ENCODE data around the gene WDR93. TPM values are rescaled to one million over a fixed set of nuclear protein-coding genes. Genes with fewer than 3 reads are reported as not detected.

WDR93 gene
- total RNA-seq, 1 experiment from 2014 or later = not detected

DNA sequence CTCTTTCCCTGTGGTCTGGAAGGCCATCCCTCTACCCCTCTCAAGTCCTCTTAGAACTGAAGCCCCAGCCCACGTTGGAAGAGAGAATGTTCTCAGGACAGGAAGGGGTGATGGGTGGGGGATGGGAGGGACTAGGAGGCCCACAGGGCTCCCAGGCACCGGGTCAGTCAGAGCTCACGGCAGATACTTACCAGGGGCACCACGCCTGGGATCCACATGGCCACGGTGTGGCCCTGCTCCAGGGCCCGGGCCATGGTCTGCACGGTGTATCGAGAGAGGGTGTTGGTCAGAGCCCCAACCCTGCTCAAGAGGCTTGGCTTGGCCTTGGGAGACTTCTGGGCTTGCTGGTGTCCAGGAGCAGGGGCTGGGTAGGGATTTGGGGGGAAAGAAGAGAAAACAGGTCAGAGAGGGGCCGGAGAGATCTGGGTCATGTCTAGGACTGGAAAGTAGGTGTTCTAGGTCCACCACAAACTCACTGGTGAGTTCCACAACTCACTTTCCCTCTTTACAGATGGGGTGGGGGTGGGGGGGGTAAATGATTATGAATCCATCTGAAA lies 21.2 kb upstream of the WDR93 start:
- TF ChIP-seq, protein P1, sequence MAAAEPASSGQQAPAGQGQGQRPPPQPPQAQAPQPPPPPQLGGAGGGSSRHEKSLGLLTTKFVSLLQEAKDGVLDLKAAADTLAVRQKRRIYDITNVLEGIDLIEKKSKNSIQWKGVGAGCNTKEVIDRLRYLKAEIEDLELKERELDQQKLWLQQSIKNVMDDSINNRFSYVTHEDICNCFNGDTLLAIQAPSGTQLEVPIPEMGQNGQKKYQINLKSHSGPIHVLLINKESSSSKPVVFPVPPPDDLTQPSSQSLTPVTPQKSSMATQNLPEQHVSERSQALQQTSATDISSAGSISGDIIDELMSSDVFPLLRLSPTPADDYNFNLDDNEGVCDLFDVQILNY (CRISPR knock-in tag; IDR thresholded peaks at IDR 0.05) = no peak
- no peak for TF ChIP-seq ZNF121 (CRISPR knock-in tag; IDR thresholded peaks at IDR 0.05)
- no peak for TF ChIP-seq KAT7 (CRISPR knock-in tag; IDR thresholded peaks at IDR 0.05; ENCODE audit: borderline replicate concordance)
- TF ChIP-seq E2F1 (CRISPR knock-in tag; IDR thresholded peaks at IDR 0.05) = no peak
- no peak for TF ChIP-seq ZNF232 (CRISPR knock-in tag; IDR thresholded peaks at IDR 0.05)
- CTCF ChIA-PET = interaction anchor here (0.6 to 1.6 kb wide), 3 partner anchors 81 to 154 kb away, joined by 3 read pairs; no protein-coding TSS in a partner anchor
- H3K4me3 Mint-ChIP-seq = no peak overlapping the region
- no peak overlapping the region for H3K27ac Mint-ChIP-seq
- H3K36me3 Mint-ChIP-seq = no peaks in the 10 kb centered on the region
- ATAC-seq (no peak), DNase-seq (ENCODE audit: low spot score) (no peak)
- H3K4me1 Mint-ChIP-seq = peaks cover 13% of the 10 kb centered on the region
- POLR2A ChIA-PET = no interaction called here
- H3K27me3 Mint-ChIP-seq (ENCODE audit: low read depth) = peaks cover 14% of the 10 kb centered on the region
- H3K9me3 Mint-ChIP-seq = no peaks in the 10 kb centered on the region

DNA sequence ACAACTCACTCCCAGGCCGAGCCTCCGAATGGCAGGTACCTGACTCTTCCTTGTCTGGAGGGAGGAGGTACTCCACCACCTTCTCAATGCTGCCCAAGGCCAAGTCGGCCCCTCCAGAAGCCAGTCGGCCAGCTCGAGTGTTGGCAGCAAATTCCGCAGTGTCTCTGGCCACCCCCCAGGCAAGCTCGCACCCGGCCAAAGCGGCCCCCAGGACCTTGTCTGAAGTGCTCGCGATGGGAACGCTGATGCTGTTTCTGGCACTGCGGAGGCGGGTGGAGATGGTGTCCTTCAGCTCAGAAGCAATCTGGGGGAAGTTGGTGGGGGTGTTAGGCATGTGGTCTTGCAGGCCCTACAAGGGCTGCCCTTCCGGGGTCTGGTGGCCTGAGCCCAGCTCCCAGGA lies 20.7 kb upstream of the WDR93 start:
- no peak overlapping the region for H3K4me3 Mint-ChIP-seq
- peaks cover 7% of the 10 kb centered on the region for H3K4me1 Mint-ChIP-seq
- H3K27ac Mint-ChIP-seq = no peak overlapping the region
- CTCF ChIA-PET = interaction anchor here (0.9 to 1.6 kb wide), 2 partner anchors 91 to 107 kb away, joined by 3 read pairs; no protein-coding TSS in a partner anchor
- H3K36me3 Mint-ChIP-seq = no peaks in the 10 kb centered on the region
- no peak for ATAC-seq
- DNase-seq (ENCODE audit: low spot score) = no peak
- POLR2A ChIA-PET = no interaction called here
- H3K27me3 Mint-ChIP-seq (ENCODE audit: low read depth) = peaks cover 9% of the 10 kb centered on the region
- H3K9me3 Mint-ChIP-seq = no peaks in the 10 kb centered on the region
- TF ChIP-seq ZNF396 (CRISPR knock-in tag; IDR thresholded peaks at IDR 0.05; ENCODE audit: borderline replicate concordance) (no peak), SOX15 (CRISPR knock-in tag; IDR thresholded peaks at IDR 0.05) (no peak), ETV6 (CRISPR knock-in tag; IDR thresholded peaks at IDR 0.05) (no peak), ZNF317 (CRISPR knock-in tag; IDR thresholded peaks at IDR 0.05; ENCODE audit: borderline replicate concordance, low read depth) (no peak), JUN (CRISPR knock-in tag; IDR thresholded peaks at IDR 0.05) (no peak), SP1 (CRISPR knock-in tag; conservative IDR thresholded peaks at IDR 0.05) (no peak), NR2C2 (CRISPR knock-in tag; IDR thresholded peaks at IDR 0.05) (no peak), MAX (CRISPR knock-in tag; IDR thresholded peaks at IDR 0.05) (no peak)
- TF ChIP-seq, protein P2, sequence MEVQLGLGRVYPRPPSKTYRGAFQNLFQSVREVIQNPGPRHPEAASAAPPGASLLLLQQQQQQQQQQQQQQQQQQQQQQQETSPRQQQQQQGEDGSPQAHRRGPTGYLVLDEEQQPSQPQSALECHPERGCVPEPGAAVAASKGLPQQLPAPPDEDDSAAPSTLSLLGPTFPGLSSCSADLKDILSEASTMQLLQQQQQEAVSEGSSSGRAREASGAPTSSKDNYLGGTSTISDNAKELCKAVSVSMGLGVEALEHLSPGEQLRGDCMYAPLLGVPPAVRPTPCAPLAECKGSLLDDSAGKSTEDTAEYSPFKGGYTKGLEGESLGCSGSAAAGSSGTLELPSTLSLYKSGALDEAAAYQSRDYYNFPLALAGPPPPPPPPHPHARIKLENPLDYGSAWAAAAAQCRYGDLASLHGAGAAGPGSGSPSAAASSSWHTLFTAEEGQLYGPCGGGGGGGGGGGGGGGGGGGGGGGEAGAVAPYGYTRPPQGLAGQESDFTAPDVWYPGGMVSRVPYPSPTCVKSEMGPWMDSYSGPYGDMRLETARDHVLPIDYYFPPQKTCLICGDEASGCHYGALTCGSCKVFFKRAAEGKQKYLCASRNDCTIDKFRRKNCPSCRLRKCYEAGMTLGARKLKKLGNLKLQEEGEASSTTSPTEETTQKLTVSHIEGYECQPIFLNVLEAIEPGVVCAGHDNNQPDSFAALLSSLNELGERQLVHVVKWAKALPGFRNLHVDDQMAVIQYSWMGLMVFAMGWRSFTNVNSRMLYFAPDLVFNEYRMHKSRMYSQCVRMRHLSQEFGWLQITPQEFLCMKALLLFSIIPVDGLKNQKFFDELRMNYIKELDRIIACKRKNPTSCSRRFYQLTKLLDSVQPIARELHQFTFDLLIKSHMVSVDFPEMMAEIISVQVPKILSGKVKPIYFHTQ (CRISPR knock-in tag; IDR thresholded peaks at IDR 0.05) = no peak

DNA sequence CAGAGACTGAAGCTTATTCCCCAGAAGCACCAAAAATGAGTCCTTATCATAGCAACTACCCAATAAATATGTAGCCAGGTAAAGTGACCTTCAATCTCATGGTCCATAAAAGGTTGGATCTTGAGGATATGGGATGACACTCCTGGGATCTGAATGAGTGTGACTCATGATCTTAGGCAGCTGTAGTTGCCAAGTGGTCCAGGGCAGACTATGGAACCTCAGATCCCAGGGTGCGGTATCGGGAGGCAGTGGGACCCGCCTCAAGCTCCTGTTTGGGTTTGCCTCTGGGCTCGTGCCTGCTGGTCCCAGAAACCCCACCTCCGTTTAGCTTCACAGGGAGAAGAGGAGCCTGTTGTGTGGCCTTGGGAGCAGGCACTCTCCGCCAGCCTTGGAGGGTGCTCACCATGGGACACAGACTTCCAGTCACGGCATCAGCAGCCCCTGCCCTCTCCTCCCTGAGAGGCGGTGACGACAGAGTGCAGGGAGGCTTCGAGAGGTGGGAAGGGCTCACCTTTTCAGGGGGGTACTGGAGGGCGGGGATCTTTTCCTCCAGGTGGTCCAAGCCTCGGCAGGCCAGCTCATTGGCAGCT lies 19.5 kb upstream of the WDR93 start:
- ATAC-seq = no peak
- H3K4me1 Mint-ChIP-seq = peaks cover 5% of the 10 kb centered on the region; the same call in 1 of the 2 replicates
- no peaks in the 10 kb centered on the region for H3K9me3 Mint-ChIP-seq
- H3K36me3 Mint-ChIP-seq = no peaks in the 10 kb centered on the region
- DNase-seq (ENCODE audit: low spot score) = no peak
- H3K27ac Mint-ChIP-seq = no peak overlapping the region
- ChIA-PET CTCF (interaction anchor here (1.2 to 1.6 kb wide), 2 partner anchors 23 to 90 kb away, joined by 3 read pairs; no protein-coding TSS in a partner anchor), POLR2A (no interaction called here)
- H3K4me3 Mint-ChIP-seq = no peak overlapping the region
- peaks cover 4% of the 10 kb centered on the region for H3K27me3 Mint-ChIP-seq (ENCODE audit: low read depth)
- TF ChIP-seq ZNF671 (CRISPR knock-in tag; IDR thresholded peaks at IDR 0.05) (no peak), MXD4 (CRISPR knock-in tag; IDR thresholded peaks at IDR 0.05; ENCODE audit: borderline replicate concordance) (no peak), ZNF512 (CRISPR knock-in tag; IDR thresholded peaks at IDR 0.05; ENCODE audit: borderline replicate concordance) (no peak), ZNF317 (CRISPR knock-in tag; IDR thresholded peaks at IDR 0.05; ENCODE audit: borderline replicate concordance, low read depth) (no peak), ZNF138 (CRISPR knock-in tag; conservative IDR thresholded peaks at IDR 0.05) (no peak), ZNF121 (CRISPR knock-in tag; IDR thresholded peaks at IDR 0.05) (no peak), IRF2 (CRISPR knock-in tag; IDR thresholded peaks at IDR 0.05; ENCODE audit: borderline replicate concordance, low read depth) (no peak), SOX15 (CRISPR knock-in tag; IDR thresholded peaks at IDR 0.05) (no peak), NFE2L1 (CRISPR knock-in tag; IDR thresholded peaks at IDR 0.05) (no peak), TCF7 (CRISPR knock-in tag; IDR thresholded peaks at IDR 0.05; ENCODE audit: low read depth) (no peak), FOXK1 (CRISPR knock-in tag; IDR thresholded peaks at IDR 0.05) (no peak)
- TF ChIP-seq, protein P1 (CRISPR knock-in tag; IDR thresholded peaks at IDR 0.05) = no peak

Data from WTC11 (cell line).